GM21786 (cell line): ENCODE data around the gene OR10H3.
"Not testable (repeated sequence)": the region's sequence is repeated elsewhere in the genome, so short reads cannot be mapped to it uniquely, and the experiment has no call there.

Experiments used
- ATAC-seq: cut with Tn5 transposase; IDR thresholded peaks from one replicate; pipeline ENCODE4 v1.9.1; 2021; ENCODE audit not compliant: unreplicated experiment

OR10H3 gene

DNA sequence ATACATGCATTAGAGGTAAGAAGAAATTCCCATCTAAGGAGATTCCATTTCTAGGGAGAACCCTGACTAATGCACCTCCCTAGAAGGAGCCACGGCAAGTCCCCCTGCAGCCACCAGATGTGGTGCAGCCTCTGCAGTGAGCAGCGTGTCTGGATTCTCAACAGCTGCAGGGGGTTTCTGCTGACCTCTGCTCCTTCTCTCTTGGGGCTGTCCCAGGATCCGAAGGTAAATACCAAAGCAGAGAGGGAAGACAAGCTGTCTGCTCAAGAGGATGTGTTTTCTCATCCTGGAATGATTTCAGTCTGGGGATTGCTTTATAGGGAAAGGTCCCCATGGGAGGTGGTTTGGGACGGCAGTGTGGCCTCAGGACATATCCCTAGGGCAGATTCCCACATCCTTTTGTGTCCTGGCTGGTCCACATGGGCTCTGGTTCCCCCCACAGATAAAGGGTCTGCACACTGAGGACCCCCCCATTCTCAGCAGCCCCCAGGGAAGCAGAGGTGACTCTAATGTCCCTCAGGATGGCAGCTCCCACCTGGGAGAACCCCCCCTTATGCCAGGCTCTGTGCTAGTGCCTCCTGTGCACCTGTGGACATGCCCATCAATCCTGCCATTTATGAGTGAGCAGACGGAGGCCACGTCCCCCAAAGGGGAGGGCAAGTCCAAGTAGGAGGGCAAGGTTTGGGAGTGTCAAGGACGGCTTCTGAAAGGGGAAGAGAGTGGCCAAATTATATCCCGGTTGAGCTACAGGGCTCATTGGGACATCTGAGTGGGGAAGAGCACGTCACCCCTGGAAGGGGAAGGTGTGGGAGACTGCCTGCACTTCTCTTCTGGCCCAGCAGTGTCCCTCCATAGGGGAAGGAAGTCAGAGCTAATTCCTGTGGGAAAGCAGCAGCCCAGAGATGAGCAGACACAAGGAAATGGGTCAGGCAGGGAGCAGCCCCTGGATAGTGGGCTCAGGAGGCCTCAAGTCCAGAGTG, 39.5 kb downstream of the OR10H3 start:
- ATAC-seq, result no peak

DNA sequence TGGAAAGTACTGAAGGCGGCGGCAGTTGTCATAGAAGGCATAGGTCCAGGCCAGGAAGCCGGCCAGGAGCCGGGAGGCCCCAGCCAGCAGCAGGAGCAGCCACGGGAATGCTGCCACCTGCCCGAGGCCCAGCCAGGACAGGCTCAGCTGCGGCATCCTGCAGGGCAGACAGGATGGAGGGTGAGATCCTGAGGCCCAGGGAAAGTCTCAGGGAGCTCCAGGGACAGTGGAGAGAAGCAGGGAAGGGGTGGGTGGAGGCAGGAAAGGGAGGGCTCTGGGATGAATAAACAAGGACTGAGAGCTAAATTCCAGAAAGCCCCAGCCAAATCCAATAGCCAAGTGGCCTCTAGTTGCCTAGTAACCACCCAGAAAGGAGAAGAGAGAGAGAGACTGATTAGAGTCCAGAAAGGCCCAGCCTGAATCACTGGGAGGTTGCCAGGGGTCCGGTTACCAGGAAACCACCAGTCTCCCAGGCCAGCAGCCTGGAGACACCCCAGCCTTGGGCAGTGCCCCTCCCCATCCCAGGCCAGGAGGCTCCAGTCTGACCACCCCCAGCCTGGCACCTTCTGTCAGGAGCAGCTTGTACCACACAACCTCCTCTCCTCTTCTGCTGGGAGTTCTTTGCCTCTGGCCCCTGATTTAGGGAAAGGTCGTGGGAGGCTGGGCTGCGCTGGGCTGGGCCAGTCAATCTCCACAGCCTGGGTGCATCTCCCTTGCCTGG, 42.1 kb downstream of the OR10H3 start:
- no peak for ATAC-seq

DNA sequence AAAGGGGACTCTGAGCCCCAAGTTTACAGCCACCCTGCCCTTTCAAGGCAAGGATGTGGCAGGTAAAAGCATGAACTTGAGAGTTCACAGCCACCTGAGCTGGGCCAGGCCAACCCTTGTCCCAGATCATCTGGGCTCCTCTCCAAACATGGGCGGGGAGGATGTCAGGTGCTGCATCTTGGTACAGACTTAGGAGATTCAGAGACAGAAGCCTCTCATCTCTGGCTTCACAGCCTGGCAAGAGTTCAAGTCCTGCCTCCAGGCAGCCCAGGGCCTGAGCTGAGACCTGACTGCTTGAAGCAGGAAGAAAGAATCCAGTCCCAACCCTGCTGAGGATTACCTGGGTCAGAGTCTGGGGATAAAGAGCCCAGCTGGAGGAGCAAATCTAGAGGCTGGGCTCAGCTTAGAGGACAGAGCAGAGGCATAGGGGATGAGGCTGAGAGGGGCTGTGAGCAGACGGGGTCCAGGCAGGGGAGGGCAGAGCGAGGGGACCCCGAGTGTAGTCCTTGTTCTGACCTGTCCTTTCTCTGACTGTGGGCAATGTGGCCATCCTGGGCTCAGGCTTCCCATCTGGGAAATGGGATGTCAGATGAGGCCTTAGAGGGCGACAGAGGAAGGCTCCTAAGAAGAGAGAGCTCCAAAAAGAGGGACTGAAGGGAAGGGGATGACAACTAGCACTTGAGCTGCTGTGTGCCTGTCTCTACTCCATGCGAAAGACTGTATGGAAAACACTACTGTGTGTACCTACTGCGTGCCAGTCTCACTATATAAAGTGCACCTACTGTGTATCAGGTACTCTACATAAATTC, 43.0 kb downstream of the OR10H3 start:
- ATAC-seq, result no peak

DNA sequence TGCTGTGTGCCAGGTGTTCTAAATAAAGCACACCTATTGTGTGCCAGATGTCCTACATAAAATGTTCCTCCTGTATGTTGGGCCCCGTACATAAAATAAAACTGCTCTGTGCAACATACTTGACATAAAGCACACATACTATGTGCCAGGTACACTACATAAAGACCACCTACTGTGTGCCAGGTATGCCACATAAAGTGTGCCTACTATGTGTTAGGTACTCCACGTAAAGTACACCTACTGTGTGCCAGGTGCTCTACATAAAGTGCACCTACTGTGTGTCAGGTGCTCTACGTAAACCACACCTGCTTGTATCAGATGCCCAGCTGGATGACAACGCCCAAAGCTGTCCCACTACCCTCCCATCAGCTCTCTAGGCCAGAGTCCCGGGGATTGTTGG, 43.9 kb downstream of the OR10H3 start:
- ATAC-seq, result no peak

DNA sequence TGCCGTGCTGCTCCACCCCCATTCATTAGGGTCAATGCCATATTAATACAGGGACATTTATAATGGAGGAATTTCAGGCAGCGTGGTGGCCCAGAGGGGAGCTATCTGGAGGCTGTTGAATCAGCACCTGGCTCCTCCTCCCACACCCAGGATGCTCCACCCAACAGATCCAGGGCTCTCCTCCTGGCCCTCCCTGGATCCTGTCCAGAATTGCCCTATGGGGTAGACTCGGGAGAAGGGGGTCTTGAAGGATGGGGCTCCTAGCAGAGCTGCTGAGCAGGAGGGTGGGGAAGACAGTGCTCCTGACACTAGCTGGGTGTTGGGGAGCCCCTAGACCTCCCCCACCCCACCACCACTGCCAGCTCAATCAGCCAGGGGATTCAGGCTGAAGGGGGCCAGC, 44.4 kb downstream of the OR10H3 start:
- ATAC-seq, result no peak

DNA sequence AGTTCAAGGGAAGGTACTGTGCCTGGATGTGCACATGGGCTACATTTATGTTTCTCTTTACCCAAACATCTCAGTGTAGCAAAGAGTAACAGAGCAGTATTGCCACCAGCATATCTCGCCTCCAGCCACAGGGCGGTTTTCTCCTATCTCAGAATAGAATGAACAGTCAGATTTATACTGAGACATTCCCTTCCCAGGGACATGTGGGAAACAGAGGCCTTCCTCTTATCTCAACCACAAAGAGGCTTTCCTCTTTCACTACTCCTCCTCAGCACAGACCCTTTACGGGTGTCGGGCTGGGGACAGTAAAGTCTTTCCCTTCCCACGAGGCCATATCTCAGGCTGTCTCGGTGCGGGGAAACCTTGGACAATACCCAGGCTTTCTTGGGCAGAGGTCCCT, 45.1 kb downstream of the OR10H3 start:
- not testable (repeated sequence) for ATAC-seq

DNA sequence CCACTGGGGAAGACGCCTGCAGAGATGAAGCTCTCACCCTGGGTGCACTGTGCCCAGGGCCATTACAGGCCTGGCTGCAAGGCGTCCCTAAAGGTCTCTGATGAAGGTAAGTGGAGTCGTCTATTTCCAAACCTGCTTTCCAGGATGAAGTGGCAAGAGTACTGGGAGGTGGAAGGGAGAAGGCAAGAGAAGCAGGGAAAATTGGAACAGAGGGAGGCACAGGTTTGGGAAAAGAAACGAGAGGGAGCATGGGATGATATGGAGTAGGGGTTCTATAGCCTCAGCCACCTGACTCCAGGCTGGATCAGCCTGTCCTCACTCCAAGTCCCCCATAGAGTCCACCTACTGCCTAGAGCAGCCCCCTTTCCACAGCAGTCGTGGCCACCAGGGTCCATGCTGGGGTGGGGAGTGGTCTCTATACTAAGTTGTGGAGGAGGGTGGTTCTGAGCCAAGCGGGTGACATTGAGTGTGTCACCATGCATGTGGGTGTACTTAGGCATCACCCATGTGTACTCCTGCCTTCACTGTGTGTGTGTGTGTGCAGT, 49.9 kb downstream of the OR10H3 start, which contains the start of gene OR10H5:
Gene OR10H5, plus strand, starts transcription at position 51 of the 545 bp plus-strand sequence. CDS start 6,388 bp downstream, outside the sequence.
- no peak for ATAC-seq

DNA sequence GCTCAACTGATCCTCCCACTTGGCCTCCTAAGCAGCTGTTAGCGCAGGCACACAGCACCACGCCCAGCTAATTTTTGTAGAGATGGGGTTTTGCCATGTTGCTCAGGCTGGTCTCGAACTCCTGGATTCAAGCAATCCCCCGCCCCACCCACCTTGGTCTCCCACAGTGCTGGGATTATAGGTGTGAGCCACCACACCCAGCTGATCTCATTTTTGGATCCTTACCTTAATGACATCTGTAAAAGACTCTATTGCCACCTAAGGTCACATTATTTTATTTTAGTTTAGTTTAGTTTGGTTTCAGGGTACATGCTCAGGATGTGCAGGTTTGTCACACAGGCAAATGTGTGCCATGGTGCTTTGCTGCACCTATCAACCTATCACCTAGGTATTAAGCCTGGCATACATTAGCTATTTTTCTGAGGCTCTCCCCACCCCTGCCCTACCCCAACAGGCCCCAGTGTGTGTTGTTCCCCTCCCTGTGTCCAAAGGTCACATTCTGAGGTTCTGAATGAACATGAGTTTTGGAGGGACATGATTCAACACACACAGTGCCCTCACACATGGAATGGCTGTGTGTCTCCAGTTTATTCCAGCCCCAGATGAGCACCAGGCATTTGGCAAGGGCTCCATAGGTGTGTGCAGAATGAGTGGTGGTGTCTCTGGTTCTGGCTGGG, 50.9 kb downstream of the OR10H3 start:
- no peak for ATAC-seq

DNA sequence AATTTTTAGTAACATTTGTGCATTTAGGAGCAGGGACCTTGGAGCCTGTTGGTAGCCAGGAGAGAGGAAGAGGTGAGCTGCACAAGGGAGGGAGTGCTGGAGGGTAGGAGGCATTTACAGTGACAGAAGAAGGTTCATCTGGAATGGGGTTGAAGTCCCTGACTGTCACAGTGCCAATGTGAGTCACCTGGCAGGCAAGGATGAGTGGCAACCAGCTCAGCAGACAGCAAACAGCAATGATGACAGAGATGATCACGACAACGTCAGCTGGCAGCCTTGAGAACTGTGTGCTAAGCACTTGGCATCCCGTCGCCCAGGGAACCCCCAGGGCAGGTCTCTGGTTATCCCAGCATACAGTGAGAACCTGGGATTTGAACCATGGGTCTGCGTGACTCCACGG, 52.3 kb downstream of the OR10H3 start:
- no peak for ATAC-seq
